NCI-H1694 treated with DMSO at 0.1 percent for 48 hours (cell line): ENCODE results near the gene SEMA4B.
"Not testable (repeated sequence)": the region's sequence is repeated elsewhere in the genome, so short reads cannot be mapped to it uniquely, and the experiment has no call there.

ENCODE experiments used
- DNase-seq: peaks from one replicate; lab custom pipeline; 2025; lab: John Stamatoyannopoulos, UW

Gene SEMA4B, protein sequence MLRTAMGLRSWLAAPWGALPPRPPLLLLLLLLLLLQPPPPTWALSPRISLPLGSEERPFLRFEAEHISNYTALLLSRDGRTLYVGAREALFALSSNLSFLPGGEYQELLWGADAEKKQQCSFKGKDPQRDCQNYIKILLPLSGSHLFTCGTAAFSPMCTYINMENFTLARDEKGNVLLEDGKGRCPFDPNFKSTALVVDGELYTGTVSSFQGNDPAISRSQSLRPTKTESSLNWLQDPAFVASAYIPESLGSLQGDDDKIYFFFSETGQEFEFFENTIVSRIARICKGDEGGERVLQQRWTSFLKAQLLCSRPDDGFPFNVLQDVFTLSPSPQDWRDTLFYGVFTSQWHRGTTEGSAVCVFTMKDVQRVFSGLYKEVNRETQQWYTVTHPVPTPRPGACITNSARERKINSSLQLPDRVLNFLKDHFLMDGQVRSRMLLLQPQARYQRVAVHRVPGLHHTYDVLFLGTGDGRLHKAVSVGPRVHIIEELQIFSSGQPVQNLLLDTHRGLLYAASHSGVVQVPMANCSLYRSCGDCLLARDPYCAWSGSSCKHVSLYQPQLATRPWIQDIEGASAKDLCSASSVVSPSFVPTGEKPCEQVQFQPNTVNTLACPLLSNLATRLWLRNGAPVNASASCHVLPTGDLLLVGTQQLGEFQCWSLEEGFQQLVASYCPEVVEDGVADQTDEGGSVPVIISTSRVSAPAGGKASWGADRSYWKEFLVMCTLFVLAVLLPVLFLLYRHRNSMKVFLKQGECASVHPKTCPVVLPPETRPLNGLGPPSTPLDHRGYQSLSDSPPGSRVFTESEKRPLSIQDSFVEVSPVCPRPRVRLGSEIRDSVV

DNA sequence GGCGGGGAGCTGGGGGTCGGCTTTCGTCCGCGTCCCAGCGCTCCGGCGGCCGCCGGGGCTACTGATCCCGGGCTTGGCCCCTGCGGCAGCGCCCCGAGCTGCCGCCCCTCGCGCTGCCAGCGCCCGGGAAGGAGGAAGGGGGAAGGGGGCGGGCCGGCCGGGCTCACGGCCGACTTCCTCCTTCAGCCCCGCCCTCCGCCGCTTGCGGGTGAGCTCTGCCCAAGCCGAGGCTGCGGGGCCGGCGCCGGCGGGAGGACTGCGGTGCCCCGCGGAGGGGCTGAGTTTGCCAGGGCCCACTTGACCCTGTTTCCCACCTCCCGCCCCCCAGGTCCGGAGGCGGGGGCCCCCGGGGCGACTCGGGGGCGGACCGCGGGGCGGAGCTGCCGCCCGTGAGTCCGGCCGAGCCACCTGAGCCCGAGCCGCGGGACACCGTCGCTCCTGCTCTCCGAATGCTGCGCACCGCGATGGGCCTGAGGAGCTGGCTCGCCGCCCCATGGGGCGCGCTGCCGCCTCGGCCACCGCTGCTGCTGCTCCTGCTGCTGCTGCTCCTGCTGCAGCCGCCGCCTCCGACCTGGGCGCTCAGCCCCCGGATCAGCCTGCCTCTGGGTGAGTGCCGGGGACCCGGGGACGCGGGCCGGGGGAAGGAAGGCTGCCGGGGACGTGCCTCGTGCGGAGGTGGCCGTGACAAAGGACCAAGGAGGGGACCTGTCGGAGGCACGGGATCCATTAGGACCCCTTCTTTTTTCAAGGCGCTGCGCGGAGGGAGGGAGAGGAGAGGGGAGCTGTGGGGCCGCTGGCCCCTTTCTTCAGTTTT lies at the start of gene SEMA4B:
TSS of gene SEMA4B (plus strand) at position 201 of the 814 bp plus-strand sequence. CDS start at position 450, 249 bp downstream.
- no peak for DNase-seq

DNA sequence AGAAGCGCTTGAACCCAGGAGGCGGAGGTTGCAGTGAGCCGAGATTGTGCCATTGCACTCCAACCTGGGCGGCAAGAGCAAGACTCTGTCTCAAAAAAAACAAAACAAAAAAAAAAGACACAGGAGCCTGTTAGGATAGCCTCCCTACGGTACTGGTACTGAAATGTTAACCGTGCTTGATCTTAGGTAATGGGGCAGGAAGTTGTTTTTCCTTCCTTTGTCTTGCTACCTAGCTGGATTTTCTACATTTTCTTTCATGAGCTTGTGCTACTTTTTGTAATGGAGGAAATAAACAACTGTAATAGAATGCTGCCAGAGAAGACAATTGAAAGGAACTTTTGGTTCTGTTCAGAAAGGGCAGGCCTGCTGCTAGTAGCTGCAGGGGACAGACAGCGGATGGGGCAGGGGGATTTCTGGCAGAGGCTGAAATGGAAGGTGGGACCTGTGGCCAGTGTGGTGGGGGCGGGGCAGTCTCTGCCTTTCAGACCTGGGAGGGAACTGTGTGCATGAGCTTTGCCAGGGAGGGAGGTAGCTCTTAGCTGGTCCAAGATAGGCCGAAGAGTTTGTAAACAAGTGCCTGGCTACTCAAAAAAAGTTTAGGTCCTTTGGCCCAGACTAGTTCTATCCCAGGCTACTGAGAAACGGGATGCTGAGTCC lies 49.0 kb upstream of the SEMA4B start:
- no peak for DNase-seq

DNA sequence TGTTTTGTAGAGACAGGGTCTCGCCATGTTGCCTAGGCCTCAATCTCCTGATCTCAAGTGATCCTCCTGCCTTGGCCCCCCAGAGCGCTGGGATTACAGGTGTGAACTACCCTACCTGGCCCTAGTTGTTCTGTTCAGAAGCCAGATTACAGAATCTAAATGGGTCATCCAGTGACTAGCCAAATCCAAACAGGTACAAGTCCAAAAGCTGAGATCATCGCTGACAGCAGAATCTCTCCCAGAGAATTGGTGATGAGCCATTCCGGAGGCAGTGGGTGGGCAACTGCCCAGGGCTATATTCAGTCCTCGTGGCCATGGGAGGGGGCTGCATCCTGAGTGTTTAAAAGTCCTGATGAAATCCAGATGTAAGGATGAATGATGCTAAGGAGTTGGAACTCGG lies 47.5 kb upstream of the SEMA4B start:
- no peak for DNase-seq

DNA sequence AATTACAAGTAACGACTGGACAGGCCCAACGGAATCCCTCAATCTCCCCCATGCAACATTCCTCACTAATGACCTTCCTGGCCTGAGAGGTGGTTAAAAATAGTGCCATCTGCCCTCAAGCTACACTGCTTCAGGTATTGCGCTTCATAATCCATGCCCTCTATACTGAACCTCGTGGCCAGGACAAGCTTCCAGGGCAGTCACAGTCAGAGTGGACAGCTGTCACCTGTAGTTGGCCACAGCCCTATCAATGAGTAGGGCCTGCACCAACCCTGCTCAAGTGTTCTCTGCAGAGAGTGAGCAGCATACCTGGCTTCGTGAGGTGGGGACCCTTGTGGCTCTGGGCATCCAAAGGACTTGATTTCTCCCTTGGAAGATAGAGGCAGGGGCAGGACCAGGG lies 46.9 kb upstream of the SEMA4B start:
- no peak for DNase-seq

DNA sequence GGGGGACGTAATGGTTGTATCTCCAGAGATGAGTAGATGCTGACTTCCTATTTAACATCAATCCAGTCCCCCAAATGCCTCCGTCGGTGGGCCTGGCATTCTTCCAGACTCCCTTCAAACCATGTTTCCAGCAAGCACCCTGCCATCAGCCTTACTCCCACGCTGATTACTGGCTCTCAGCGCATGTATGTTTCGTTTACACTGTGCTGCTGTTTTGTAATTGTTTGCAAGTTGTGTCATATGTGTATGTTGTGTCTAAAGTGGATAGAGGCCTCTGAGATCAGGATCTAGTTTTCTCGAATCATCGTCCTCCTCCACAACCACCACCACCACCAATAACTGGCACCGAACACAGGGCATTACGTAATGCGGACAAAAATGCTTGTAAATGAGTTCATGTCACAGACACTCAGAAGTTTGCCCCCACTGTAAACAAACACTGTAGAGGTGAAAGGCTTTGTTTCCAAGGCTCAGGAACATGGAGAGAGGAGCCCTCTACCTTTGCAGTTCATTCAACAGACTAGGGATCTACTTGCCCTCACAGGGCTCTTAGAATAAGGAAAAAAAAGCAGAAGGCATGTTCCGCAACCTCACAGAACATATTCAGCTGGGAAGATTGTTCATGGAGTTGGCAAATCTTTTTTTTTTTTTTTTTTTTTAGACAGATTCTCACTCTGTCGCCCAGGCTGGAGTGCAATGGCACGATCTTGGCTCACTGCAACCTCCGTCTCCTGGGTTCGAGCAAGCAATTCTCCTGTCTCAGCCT lies 46.1 kb upstream of the SEMA4B start:
- no peak for DNase-seq

DNA sequence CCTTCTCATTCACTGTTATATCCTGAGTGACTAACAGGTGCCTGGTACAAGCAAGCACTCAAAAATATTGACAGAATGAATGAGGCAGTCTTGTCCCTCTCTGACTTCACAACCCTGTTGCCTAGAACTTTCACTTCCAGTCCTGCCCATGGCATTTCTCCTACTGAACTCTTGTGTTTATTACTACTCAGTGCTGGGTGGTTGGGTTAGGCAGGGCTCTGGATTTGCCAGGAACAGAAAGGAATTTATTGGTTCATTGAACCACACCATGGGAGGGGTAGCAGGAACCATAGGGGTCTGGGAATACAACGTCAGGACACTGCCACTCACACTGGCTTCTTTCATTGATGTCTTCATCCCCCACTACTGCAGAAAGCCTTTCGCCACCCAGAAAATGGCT lies 41.9 kb upstream of the SEMA4B start:
- DNase-seq = no peak

DNA sequence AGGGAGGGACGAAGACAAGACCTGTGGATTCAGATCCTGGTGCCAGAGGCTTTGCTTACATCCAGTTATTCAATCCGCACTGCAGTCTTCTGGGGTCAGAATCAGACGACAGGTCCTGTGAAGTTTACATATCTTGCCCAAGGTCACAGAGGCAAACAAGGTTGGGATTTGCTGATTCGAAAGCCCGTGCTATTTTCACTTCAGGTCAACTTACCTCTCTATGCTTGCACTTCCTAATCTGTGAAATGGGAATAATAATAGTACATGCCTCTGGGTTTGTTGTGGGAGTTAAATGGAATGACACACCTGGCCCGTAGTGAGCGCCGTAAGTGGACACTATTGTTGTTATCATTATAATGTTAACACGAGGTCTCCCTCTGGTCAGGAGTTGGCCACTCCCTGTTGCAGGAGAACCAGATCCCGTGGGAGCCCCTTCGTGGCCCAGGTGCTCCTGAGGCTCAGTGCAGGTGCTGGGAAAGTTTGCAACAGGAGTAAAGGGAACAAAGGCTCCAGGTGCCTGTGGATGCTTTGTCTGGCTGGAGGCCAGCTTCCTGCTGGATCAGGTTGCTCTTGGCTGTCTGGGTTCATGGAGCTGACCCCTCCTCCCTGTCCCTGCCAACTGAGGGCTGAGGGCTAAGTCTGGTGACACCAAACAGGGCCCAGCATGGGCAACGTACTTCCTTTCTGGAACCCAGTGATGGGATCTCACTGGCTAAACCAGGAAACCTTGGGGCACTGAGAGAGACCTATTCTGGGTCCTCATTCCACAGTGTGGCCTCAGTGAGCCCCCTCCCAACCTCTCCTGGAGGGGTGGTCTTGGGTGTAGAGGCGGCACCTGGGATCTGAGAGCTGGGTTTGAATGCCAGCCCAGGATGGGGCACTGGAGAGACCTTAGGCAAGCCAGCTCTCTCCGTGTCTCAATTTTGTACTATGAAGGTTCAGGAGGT lies 40.1 kb upstream of the SEMA4B start:
- DNase-seq = no peak

DNA sequence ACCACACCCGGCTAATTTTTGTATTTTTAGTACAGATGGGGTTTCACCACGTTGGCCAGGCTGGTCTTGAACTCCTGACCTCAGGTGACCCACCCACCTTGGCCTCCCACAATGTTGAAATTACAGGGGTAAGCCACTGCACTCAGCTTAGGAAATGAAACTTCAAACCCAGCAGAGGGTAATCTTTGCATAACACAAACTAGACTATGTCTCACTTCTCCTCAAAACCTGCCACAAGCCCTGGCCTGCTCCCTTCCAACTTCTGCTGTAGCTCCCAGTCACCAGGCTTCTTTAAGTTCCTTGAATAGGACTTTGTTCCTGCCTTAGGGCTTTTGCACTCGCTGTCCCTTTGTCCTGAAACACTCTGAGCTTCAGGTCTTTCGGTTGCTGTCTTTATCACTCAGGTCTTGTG lies 39.2 kb upstream of the SEMA4B start:
- no peak for DNase-seq

DNA sequence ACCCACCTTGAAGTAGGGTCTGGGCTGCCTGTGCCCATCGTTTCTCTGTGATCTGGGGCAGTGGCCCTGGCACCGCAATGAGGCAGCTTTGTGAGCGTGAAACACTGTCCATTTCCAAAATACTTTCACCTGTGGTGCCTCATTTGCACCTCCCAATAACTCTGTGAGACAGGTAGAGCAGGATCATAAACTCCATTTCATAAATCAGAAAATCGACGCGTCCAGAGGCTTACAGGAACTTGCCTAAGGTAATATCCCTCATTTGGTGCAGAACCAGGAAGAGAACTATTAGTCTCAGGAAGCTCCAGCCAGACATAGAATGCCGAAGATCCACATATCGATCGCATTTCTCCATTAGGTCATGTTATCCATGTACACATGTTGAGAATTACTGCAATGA lies 38.2 kb upstream of the SEMA4B start:
- no peak for DNase-seq

DNA sequence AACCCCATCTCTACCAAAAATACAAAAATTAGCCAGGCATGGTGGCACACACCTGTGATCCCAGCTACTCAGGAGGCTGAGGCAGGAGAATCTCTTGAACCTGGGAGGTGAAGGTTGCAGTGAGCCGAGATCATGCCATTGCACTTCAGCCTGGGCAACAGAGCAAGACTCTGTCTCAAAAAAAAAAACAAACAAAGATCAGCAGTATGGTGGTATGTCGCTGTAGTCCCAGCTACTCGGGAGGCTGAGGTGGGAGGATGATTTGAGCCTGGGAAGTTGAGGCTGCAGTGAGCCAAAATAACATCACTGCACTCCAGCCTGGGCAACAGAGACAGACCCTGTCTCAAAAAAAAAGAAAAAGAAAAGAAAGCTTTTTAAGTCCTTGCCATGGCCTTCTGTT lies 36.9 kb upstream of the SEMA4B start:
- DNase-seq = not testable (repeated sequence)

DNA sequence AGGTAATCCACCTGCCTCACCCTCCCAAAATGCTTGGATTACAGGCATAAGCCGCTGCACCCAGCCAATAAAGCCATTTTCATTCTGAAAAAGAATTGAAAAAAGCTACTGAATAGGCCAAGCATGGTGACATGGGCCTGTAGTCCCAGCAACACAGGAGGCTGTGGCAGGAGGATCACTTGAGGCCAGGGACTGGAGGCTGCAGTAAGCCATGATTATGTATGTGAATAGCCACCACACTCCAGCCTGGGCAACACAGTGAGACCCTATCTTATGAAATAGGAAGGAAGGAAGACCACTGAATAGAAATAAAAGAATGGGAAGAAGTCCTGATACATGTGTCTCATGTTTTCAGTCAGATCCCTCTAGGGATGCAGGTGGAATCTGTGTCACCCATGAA lies 36.0 kb upstream of the SEMA4B start:
- DNase-seq = no peak

DNA sequence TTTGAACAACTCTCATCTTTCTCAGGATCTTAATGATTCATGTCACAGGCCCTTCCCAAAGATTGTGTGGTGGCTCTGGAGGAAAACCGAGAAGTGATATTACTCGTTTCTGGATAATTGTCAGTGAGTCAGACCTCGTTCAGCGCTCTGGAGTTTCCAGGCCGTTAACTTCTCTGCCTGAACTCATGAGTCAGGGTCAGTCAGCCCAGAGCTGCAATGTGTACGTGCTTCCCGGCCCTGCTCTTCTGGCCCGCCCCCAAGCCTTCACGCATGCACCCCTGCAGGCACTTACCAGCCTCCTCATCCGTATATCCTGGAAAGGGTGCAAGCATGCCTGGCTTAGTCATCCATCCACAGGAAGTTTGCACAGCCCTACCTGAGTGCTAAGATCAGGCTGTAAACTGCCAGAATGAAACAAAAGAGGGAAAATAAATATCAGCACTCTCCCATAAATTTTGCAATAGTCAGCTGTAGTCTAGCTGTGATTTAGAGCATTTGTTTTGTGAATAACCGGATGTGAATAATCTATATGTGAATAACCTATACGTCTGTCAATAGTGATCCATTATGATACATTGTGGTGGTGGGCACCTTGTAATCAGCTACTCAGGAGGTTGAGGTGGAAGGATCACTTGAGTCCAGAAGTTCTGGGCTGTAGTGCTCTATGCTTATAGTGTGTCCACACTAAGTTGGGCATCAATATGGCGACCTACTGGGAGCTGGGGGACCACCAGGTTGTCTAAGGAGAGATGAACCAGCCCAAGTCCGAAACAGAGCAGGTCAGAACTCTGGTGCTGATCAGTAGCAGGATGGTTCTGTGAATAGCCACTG lies 35.3 kb upstream of the SEMA4B start:
- no peak for DNase-seq

DNA sequence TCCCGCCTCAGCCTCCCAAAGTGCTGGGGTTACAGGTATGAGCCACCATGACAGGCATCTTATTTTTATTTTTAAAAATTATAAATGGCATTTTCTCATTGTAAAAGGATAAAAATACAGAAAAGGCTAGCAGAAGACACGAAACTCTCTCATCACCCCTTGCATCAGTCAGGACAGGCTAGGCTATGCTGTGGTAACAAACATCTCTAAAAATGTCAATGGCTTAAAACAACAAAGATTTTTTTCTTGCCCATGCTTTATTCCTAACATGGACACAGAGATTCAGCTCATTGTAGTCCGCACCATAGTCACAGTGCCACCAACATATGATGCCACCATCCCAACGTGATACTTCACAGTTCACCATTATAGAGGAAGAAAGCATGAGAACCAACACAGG lies 34.0 kb upstream of the SEMA4B start:
- DNase-seq = no peak

DNA sequence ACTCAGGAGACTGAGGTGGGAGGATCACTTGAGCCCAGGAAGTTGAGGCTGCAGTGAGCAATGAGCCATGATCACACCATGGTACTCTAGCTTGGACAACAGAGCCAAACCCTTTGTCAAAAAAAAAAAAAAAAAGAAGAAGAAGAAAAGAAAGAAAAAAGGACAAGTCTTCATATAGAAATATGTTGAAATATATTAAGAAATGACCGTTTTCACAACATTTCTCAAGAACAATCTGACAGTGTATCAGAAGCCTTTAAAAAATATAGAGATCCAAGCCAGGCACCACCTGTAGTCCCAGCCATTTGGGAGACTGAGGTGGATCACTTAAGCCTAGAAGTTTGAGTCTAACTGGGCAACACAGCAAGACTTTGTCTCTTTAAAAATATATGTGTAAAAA lies 29.5 kb upstream of the SEMA4B start:
- no peak for DNase-seq

DNA sequence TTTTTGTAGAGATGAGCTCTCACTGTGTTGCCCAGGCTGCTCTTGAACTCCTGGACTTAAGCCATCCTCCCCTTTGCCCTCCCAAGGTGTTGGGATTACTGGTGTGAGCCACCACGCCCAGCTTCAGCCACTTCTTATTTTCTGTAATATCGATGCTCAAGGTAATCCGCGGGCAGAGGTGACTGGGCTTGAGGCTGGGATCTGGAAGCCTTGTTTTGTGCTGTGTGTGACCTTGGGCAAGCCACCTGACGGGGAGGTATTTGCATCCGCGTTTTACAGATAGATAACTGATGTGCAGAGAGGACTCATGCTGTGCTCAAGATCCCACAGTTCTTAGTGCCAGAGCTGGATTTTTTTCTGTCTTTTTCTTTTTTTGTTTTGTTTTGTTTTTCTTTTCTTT lies 27.8 kb upstream of the SEMA4B start:
- no peak for DNase-seq

DNA sequence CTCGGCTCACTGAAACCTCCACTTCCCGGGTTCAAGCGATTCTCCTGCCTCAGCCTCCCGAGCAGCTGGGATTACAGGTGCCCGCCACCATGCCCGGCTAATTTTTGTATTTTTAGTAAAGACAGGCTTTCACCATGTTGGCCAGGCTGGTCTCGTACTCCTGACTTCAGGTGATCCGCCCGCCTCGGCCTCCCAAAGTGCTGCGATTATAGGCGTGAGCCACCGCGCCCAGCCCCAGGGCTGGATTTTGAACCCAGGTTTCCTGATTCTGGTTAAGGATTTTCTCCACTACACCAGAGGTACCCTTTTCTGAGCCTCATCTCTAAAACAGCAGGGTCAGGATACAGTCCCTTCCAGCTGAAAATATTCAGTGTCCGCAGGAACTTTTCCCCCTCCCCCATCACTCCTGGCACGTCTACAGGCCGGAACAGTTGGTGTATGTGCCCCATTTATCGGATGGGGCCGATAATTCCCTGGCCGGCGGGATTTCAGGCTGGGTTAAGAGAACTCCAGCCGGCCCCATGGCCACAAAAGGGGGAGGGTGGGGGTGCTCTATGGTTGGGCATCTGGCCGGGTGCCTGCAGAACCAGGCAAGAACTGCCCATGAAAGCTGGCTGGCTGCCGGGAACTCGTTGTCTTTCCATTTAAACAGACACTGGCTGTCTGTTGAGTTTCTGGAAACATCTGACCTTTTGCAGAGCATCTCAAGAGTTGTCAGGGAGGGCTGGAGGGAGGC lies 26.8 kb upstream of the SEMA4B start:
- DNase-seq = no peak

DNA sequence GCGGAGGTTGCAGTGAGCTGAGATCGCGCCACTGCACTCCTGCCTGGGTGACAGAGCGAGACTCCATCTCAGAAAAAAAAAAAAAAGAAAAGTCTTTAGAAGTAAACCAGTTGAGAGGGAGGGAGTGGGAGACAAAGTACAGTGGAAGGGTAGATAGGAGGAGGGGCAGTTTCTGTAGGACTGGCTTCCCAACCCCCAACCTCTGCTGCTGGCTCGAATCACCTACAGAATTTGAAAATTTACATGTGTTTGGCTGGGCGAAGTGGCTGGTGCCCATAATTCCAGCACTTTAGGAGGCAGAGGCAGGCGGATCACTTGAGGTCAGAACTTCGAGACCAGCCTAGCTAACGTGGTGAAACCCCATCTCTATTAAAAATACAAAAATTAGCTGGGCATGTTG lies 24.1 kb upstream of the SEMA4B start:
- no peak for DNase-seq
